Ureter (tissue), 1 donor: ENCODE data around the gene EFR3B. TPM values are rescaled to one million over a fixed set of nuclear protein-coding genes. Genes with fewer than 3 reads are reported as not detected.
"Not testable (repeated sequence)": the region's sequence is repeated elsewhere in the genome, so short reads cannot be mapped to it uniquely, and the experiment has no call there.

ENCODE experiments used
- DNase-seq: peaks from one replicate; pipeline ENCODE4 v3.0.0-alpha.2; 2020; ENCODE audit warnings: low spot score
- total RNA-seq: library from RNA; stranded (reverse); gene quantifications from one replicate; pipeline ENCODE4 v1.2.4, GENCODE V29; 2023
- donor health status: DM: yes; HTN: yes; CAD: no.

The EFR3B gene
- total RNA-seq, 1 donor from 2014 or later: 1.0 TPM

- DNase-seq: no peak
Observed at GRCh38 chr2:25104736-25105135, 62.9 kb downstream of the EFR3B start.

- DNase-seq: no peak
Observed at GRCh38 chr2:25105336-25106085, 63.6 kb downstream of the EFR3B start.

GRCh38 chr2:25109822-25110221 lies 67.9 kb downstream of the EFR3B start:
- no peak for DNase-seq

GRCh38 chr2:25112113-25112512 lies 70.2 kb downstream of the EFR3B start:
- DNase-seq: no peak

- DNase-seq: no peak
Observed at GRCh38 chr2:25115249-25115883, 73.5 kb downstream of the EFR3B start.

- DNase-seq: no peak
Observed at GRCh38 chr2:25115902-25116301, 74.0 kb downstream of the EFR3B start.

GRCh38 chr2:25116956-25117355 lies 75.1 kb downstream of the EFR3B start:
- no peak for DNase-seq

GRCh38 chr2:25119263-25119662 lies 77.4 kb downstream of the EFR3B start:
- DNase-seq: no peak

GRCh38 chr2:25122367-25122766 lies 80.5 kb downstream of the EFR3B start:
- no peak for DNase-seq

GRCh38 chr2:25123682-25124081 lies 81.8 kb downstream of the EFR3B start:
- no peak for DNase-seq

- no peak for DNase-seq
Observed at GRCh38 chr2:25125189-25125588, 83.3 kb downstream of the EFR3B start.

GRCh38 chr2:25125976-25126375 lies 84.1 kb downstream of the EFR3B start:
- DNase-seq: no peak

GRCh38 chr2:25127071-25127470 lies 85.2 kb downstream of the EFR3B start:
- not testable (repeated sequence) for DNase-seq

GRCh38 chr2:25127646-25128045 lies 85.8 kb downstream of the EFR3B start:
- no peak for DNase-seq

- DNase-seq: no peak
Observed at GRCh38 chr2:25129901-25130520, 88.1 kb downstream of the EFR3B start.

- DNase-seq: no peak
Observed at GRCh38 chr2:25131253-25131566, 89.3 kb downstream of the EFR3B start.

GRCh38 chr2:25131567-25132298 lies 89.9 kb downstream of the EFR3B start:
- no peak for DNase-seq

- no peak for DNase-seq
Observed at GRCh38 chr2:25132299-25132635, 90.4 kb downstream of the EFR3B start.

GRCh38 chr2:25132693-25133092 lies 90.8 kb downstream of the EFR3B start:
- no peak for DNase-seq

GRCh38 chr2:25140535-25140934 lies 98.7 kb downstream of the EFR3B start:
- DNase-seq: not testable (repeated sequence)

GRCh38 chr2:25141120-25141519 lies 99.2 kb downstream of the EFR3B start:
- no peak for DNase-seq

GRCh38 chr2:25145803-25146202 lies 103.9 kb downstream of the EFR3B start:
- no peak for DNase-seq

GRCh38 chr2:25146896-25147295 lies 105.0 kb downstream of the EFR3B start:
- no peak for DNase-seq
